GM08714 (cell line): ENCODE measurements around the gene RALB.
"Not testable (repeated sequence)": the region's sequence is repeated elsewhere in the genome, so short reads cannot be mapped to it uniquely, and the experiment has no call there.

Source experiments
- H3K4me3 ChIP-seq: fragments of 200-500 bp; sonication (Bioruptor generic); 2 replicates; pipeline ENCODE4 v1.5.1; 2014; ENCODE audit warnings: mild to moderate bottlenecking, low read length, inconsistent platforms
- ZNF274 ChIP-seq: IDR thresholded peaks from 2 replicates; pipeline ENCODE4 v1.6.1; 2012; ENCODE audit warnings: mild to moderate bottlenecking, low read depth, low read length

Gene RALB

GRCh38 chr2:120313695-120314615 lies 61.3 kb downstream of the RALB start:
- no peak for TF ChIP-seq ZNF274
- no peak overlapping the region; the same call in 1 of the 2 replicates for H3K4me3 ChIP-seq

- no peak overlapping the region for H3K4me3 ChIP-seq
- TF ChIP-seq ZNF274, result no peak
Observed at GRCh38 chr2:120314690-120315366, 62.2 kb downstream of the RALB start.

- H3K4me3 ChIP-seq, result no peak overlapping the region
- no peak for TF ChIP-seq ZNF274
Observed at GRCh38 chr2:120315367-120316033, 62.8 kb downstream of the RALB start.

DNA sequence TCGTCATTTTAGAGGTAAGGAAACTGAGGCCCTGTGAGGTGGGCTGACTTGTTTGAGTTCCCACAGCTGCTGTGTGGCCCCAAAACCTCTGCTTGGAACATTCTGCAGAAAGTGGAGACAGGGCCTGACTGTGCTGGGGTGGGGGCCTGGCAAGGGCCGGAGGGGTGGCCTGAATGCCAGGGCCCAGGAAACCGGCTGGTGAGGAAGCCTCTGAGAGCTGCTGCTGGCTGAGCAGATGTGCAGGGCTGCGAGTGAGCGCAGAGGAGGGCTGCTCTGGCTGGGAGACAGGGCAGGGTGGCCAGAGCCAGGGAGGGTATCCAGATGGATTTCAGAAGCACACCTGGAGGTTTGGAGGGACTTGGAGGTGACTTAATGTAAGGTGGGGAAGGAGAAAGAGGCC lies 63.4 kb downstream of the RALB start:
- no peak for TF ChIP-seq ZNF274
- no peak overlapping the region for H3K4me3 ChIP-seq

DNA sequence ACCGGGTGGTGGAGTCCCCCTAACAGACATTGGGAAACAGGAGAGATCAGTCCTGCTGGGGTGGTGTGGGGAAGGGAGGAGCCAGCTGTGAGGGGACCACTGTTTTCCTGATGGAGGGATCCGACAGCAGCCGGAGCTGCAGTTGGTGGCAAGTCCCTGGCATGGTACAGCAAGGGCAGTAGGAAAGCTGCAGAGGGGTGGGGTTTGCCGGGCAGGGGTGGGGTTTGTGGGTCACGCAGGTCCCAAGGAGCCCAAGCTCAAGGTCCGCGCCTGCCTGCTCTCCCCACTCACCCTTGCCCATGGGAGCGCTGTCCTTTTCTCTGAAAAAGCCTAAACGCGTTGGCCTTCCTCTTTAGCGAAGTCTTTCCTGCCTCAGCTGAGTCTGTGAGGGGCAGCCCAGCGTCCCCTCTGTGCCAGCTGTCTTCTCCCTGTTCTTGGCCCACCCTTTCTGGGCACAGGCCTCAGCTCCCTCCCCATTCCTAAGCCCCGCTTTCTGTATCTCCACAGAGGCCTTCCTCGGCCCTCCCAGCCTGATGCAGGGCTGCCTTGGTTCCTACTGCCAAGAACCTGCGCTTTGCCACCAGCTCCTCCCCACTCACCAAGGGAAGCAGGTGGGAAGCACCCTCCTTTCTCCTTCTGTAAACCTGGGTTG lies 64.0 kb downstream of the RALB start:
- no peak for TF ChIP-seq ZNF274
- no peak overlapping the region for H3K4me3 ChIP-seq

GRCh38 chr2:120317180-120317533 lies 64.5 kb downstream of the RALB start:
- no peak for TF ChIP-seq ZNF274
- no peak overlapping the region for H3K4me3 ChIP-seq

DNA sequence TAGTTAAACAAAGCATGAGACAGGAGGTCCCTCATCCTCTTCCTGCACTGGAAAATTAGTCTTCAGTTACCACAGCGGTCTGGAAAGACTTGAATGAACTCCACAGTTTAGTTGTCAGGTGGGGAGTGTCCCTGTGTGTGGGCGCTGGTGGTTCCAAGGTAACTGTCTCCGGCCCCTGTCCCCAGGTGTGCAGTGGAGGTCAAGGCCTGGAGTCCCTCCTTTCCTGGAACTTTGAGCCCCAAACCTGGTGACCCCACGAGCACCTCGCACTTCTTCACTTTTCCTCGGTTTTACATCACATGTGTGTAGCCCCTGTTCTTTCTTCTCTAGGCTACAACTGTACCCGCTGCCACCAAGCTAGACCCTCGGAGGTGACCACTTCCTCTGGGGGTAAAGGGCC lies 65.3 kb downstream of the RALB start:
- no peak for TF ChIP-seq ZNF274
- no peak overlapping the region for H3K4me3 ChIP-seq

DNA sequence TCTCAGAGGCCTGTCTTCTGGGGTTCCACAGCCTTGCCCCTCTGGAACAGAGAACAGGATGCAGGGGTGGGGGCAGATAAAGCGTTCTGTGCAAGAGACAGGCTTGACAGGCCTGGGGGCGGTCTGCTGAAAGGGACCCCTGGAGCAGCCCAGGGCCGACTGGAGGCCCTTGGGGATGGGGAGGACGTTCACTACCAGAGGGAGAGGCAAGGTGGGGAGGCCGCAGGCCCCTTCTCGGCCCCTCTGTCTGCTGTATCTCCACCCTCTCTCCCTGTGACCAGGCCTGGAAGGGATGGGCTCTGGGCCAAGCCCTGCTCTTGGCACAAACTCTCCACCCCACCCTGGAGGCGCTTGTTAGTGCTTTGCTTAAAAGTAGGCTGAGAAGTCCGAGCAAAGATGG lies 66.0 kb downstream of the RALB start:
- no peak for TF ChIP-seq ZNF274
- H3K4me3 ChIP-seq, result no peak overlapping the region

GRCh38 chr2:120319123-120319522 lies 66.5 kb downstream of the RALB start:
- TF ChIP-seq ZNF274, result no peak
- no peak overlapping the region for H3K4me3 ChIP-seq

- no peak overlapping the region for H3K4me3 ChIP-seq
- TF ChIP-seq ZNF274, result no peak
Observed at GRCh38 chr2:120319686-120320317, 67.2 kb downstream of the RALB start.

- no peak for TF ChIP-seq ZNF274
- no peak overlapping the region for H3K4me3 ChIP-seq
Observed at GRCh38 chr2:120320318-120320851, 67.7 kb downstream of the RALB start.

DNA sequence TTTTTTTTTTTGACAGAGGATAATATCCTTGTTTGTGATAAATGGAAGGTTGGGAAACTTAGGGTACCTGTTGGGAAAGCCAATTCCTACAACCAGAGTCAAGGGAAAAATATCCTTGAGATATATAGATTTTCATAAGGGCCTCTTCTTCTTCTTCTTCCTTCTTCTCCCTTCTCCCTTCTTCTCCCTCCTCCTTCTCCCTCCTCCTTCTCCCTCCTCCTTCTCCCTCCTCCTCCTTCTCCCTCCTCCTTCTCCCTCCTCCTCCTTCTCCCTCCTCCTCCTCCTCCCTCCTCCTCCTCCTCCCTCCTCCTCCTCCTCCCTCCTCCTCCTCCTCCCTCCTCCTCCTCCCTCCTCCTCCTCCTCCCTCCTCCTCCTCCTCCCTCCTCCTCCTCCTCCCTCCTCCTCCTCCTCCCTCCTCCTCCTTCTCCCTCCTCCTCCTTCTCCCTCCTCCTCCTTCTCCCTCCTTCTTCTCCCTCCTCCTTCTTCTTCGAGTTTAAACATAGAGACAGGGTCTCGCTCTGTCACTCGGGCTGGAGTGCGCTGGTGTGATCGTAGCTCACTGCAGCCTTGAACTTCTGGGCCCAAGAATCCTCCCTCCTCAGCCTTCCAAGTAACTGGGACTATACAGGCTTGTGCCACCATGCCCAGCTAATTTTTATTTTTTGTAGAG lies 68.4 kb downstream of the RALB start:
- H3K4me3 ChIP-seq, result not testable (repeated sequence)

GRCh38 chr2:120321721-120322284 lies 69.2 kb downstream of the RALB start:
- TF ChIP-seq ZNF274, result no peak

More at GRCh38 chr2:120321721-120322284, 69.2 kb downstream of the RALB start:
- H3K4me3 ChIP-seq, result no peak overlapping the region
